DOHH2 (cell line): Measurements from ENCODE around the gene ITPR3.

Experiments
- EZH2phosphoT487 ChIP-seq: fragments of 200-600 bp; sonication (generic); IDR thresholded peaks from 2 replicates; pipeline ENCODE4 v1.6.1; 2017; ENCODE audit warnings: borderline replicate concordance, mild to moderate bottlenecking, antibody characterized with exemption, low read length, moderate library complexity, mixed read lengths
- TF ChIP-seq, protein P1 (sequence below): fragments of 200-600 bp; sonication (generic); IDR thresholded peaks from one replicate; pipeline ENCODE4 v1.5.1; 2014; ENCODE audit warnings: antibody characterized with exemption, mild to moderate bottlenecking, low read depth, low read length; ENCODE audit not compliant: poor library complexity, severe bottlenecking

GRCh38 chr6:33731035-33731434, 109.9 kb downstream of the ITPR3 start:
- TF ChIP-seq, protein P1, sequence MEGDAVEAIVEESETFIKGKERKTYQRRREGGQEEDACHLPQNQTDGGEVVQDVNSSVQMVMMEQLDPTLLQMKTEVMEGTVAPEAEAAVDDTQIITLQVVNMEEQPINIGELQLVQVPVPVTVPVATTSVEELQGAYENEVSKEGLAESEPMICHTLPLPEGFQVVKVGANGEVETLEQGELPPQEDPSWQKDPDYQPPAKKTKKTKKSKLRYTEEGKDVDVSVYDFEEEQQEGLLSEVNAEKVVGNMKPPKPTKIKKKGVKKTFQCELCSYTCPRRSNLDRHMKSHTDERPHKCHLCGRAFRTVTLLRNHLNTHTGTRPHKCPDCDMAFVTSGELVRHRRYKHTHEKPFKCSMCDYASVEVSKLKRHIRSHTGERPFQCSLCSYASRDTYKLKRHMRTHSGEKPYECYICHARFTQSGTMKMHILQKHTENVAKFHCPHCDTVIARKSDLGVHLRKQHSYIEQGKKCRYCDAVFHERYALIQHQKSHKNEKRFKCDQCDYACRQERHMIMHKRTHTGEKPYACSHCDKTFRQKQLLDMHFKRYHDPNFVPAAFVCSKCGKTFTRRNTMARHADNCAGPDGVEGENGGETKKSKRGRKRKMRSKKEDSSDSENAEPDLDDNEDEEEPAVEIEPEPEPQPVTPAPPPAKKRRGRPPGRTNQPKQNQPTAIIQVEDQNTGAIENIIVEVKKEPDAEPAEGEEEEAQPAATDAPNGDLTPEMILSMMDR = no peak
- no peak for TF ChIP-seq EZH2phosphoT487
